ENCODE data around the gene PCGF1. TPM values are rescaled to one million over a fixed set of nuclear protein-coding genes. Genes with fewer than 3 reads are reported as not detected.
A peak's percentile ranks its signal among the peaks of the same experiment; 100 is the strongest.

PCGF1 gene
- total RNA-seq, 2 experiments from 2014 or later, result 11.6 to 13.8 TPM

DNA sequence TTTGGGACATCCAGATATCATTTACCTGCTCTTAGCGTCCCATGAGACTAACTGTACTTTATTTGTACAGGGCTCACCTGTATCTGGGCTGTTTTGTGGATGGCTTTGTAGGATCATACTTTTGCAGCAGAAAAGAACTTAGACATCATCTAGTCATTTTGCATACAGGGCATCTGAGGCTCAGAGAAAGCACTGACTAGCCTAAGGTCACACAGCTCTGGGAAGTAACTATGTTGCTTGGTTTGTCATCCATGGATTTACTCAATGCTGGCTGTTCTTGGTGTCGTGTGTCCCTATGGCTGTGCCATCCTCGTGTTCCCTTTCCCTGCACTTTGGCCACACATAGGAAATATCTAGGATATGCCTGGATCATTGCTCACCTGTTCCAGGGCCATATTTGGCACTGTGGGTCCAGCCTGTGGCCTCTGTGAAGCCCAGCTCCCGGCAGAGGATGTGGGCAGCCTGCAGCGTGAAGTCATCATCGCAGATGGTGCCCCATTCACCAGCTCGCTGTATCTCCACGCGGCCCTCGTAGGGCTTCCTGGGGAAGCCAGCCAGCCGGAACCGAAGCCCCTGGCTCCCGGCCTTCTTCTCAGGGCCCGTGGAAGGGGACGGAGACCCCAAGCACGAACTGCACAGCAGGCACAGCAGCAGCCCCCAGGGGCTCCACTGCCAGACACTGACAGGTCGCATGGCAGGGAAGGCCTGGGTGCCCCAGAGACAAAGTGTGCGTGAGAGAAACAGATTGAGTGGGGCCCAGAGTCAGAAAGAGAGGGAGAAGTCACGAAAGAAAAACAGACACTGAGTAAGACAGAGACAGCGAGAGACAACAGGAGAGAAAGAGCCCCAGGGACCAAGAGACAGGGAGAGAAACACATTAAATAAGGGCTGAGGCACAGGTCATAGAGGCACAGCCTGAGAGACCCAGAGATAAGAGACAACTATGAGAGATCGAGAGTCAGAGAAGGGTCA is 44.7 kb upstream of the PCGF1 start:
- ATAC-seq (ENCODE audit: poor library complexity), result no peak
- Mint-ChIP-seq H3K9me3 (no peaks in the 10 kb centered on the region), H3K27ac (peak overlapping the region; percentile 31), H3K36me3 (ENCODE audit: low read depth) (peaks cover 14% of the 10 kb centered on the region), H3K4me1 (ENCODE audit: low read depth) (peaks cover 18% of the 10 kb centered on the region), H3K27me3 (peaks cover 41% of the 10 kb centered on the region), H3K4me3 (peak overlapping the region; percentile 74)
- Histone ChIP-seq H3K4me3 (ENCODE audit: low read length) (no peak overlapping the region), H3K27ac (ENCODE audit: low read depth in 1 of 2, low read length in 2 of 2) (no peak overlapping the region), H3K36me3 (ENCODE audit: insufficient read depth, low read length) (peaks cover 12% of the 10 kb centered on the region), H3K27me3 (ENCODE audit: control insufficient read depth in 1 of 2, insufficient read depth in 2 of 2, low read length in 2 of 2) (peaks cover 22 to 25% of the 10 kb centered on the region in 2 experiments), H3K4me1 (ENCODE audit: insufficient read depth, low read length) (peaks cover 44% of the 10 kb centered on the region), H3K9me3 (ENCODE audit: control insufficient read depth in 1 of 2, insufficient read depth in 1 of 2, low read length in 2 of 2) (peaks cover 0 to 12% of the 10 kb centered on the region in 2 experiments)
- DNase-seq, result no peak
- TF ChIP-seq, protein P1, sequence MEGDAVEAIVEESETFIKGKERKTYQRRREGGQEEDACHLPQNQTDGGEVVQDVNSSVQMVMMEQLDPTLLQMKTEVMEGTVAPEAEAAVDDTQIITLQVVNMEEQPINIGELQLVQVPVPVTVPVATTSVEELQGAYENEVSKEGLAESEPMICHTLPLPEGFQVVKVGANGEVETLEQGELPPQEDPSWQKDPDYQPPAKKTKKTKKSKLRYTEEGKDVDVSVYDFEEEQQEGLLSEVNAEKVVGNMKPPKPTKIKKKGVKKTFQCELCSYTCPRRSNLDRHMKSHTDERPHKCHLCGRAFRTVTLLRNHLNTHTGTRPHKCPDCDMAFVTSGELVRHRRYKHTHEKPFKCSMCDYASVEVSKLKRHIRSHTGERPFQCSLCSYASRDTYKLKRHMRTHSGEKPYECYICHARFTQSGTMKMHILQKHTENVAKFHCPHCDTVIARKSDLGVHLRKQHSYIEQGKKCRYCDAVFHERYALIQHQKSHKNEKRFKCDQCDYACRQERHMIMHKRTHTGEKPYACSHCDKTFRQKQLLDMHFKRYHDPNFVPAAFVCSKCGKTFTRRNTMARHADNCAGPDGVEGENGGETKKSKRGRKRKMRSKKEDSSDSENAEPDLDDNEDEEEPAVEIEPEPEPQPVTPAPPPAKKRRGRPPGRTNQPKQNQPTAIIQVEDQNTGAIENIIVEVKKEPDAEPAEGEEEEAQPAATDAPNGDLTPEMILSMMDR (IDR thresholded peaks at IDR 0.05), result no peak
- POLR2A ChIA-PET, result no interaction called here
- intact Hi-C loops (cut with DNase I, micrococcal nuclease), result loop anchor here in 1 of 2 experiments (10.0 kb wide), 1 partner anchor 103 kb away; the partner anchor contains the start of gene SEMA4F
- CTCF ChIA-PET, result no interaction called here

DNA sequence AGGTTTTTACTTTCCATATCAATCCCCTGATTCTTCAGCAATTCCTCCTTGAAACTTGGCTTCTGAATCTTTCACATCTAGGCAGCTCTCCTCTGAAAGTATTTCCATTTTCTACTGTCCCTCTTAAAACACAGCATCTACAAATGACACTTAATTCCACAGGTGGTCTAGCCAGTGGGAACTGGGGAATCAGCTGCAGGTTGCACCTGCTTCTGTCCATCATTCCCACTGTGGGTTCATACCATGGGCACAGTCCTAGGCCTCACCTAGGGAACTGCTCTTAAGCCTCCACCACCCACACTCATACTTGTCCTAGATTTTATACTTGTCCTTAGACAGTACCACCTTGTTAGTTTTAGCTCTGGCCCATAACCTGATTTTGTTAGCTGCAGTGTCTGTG is 44.0 kb upstream of the PCGF1 start:
- no peak overlapping the region for H3K4me3 Mint-ChIP-seq
- no peak for DNase-seq
- Histone ChIP-seq H3K36me3 (ENCODE audit: insufficient read depth, low read length) (peaks cover 6% of the 10 kb centered on the region), H3K4me1 (ENCODE audit: insufficient read depth, low read length) (peaks cover 44% of the 10 kb centered on the region), H3K27me3 (ENCODE audit: control insufficient read depth in 1 of 2, insufficient read depth in 2 of 2, low read length in 2 of 2) (peaks cover 22 to 26% of the 10 kb centered on the region in 2 experiments), H3K27ac (ENCODE audit: low read depth in 1 of 2, low read length in 2 of 2) (no peak overlapping the region), H3K9me3 (ENCODE audit: control insufficient read depth in 1 of 2, insufficient read depth in 1 of 2, low read length in 2 of 2) (peaks cover 0 to 12% of the 10 kb centered on the region in 2 experiments), H3K4me3 (ENCODE audit: low read length) (no peak overlapping the region)
- peaks cover 44% of the 10 kb centered on the region for H3K27me3 Mint-ChIP-seq
- ChIA-PET POLR2A (no interaction called here), CTCF (no interaction called here)
- peaks cover 13% of the 10 kb centered on the region for H3K36me3 Mint-ChIP-seq (ENCODE audit: low read depth)
- intact Hi-C loops (cut with DNase I, micrococcal nuclease), result loop anchor here in 1 of 2 experiments (10.0 kb wide), 1 partner anchor 103 kb away; the partner anchor contains the start of gene SEMA4F
- TF ChIP-seq, protein P1 (IDR thresholded peaks at IDR 0.05), result no peak
- H3K9me3 Mint-ChIP-seq, result no peaks in the 10 kb centered on the region
- H3K4me1 Mint-ChIP-seq (ENCODE audit: low read depth), result peaks cover 18% of the 10 kb centered on the region
- no peak for ATAC-seq (ENCODE audit: poor library complexity)
- no peak overlapping the region for H3K27ac Mint-ChIP-seq

DNA sequence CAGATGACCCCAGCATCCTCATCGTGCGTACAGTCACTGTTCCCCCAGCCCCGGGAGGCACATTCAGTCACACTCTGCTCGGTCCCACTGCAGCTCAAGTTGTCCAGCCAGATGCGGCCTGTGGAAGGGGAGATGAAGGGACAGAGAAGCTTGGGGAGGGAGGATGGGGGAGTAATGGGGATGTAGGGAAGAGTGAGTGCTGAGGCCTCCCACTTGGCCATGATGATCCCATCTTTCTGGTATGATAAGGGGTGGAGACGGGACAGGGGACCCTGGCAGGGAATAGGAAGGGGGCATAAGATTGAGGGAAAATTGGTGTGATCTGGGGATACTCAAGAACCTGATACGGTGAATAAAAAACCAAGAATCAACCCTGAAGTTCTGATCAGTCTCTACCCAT is 42.7 kb upstream of the PCGF1 start:
- H3K4me1 Mint-ChIP-seq (ENCODE audit: low read depth), result peaks cover 16% of the 10 kb centered on the region
- intact Hi-C loops (cut with DNase I, micrococcal nuclease), result loop anchor here in 1 of 2 experiments (10.0 kb wide), 1 partner anchor 105 kb away; the partner anchor contains the start of gene SEMA4F
- H3K4me1 ChIP-seq (ENCODE audit: insufficient read depth, low read length), result peaks cover 33% of the 10 kb centered on the region
- H3K36me3 ChIP-seq (ENCODE audit: insufficient read depth, low read length), result no peaks in the 10 kb centered on the region
- H3K36me3 Mint-ChIP-seq (ENCODE audit: low read depth), result peaks cover 6% of the 10 kb centered on the region
- peaks cover 27 to 32% of the 10 kb centered on the region in 2 experiments for H3K27me3 ChIP-seq (ENCODE audit: control insufficient read depth in 1 of 2, insufficient read depth in 2 of 2, low read length in 2 of 2)
- DNase-seq (no peak), ATAC-seq (ENCODE audit: poor library complexity) (no peak)
- TF ChIP-seq, protein P1 (IDR thresholded peaks at IDR 0.05), result no peak
- peaks cover 0 to 8% of the 10 kb centered on the region in 2 experiments for H3K9me3 ChIP-seq (ENCODE audit: control insufficient read depth in 1 of 2, insufficient read depth in 1 of 2, low read length in 2 of 2)
- no peak overlapping the region for H3K27ac ChIP-seq (ENCODE audit: low read depth in 1 of 2, low read length in 2 of 2)
- no peaks in the 10 kb centered on the region for H3K9me3 Mint-ChIP-seq
- ChIA-PET CTCF (no interaction called here), POLR2A (no interaction called here)
- peak overlapping the region; percentile 28 for H3K4me3 Mint-ChIP-seq
- no peak overlapping the region for H3K4me3 ChIP-seq (ENCODE audit: low read length)
- peaks cover 57% of the 10 kb centered on the region for H3K27me3 Mint-ChIP-seq
- no peak overlapping the region for H3K27ac Mint-ChIP-seq

All from CD4-positive, alpha-beta T cell (primary cell).